SK-N-SH treated with all-trans-retinoic acid at 6 μM for 48 hours (cell line): ENCODE data around the gene THTPA.

Source experiments
- ATAC-seq: fragments of 200-7000 bp; cut with Tn5 transposase; 3 replicates; pipeline ENCODE4 v1.9.1; 2020; ENCODE audit warnings: mild to moderate bottlenecking, moderate library complexity
- ARNTL ChIP-seq: fragments of 450-650 bp; formaldehyde crosslinking; IDR thresholded peaks from 2 replicates; pipeline ENCODE4 v1.5.0; 2020; ENCODE audit warnings: low read depth, mild to moderate bottlenecking, moderate library complexity, borderline replicate concordance
- BACH2 ChIP-seq: fragments of 250-450 bp; sonication (Bioruptor Pico); IDR thresholded peaks from 2 replicates; pipeline ENCODE4 v1.9.0; 2021; ENCODE audit warnings: mild to moderate bottlenecking, borderline replicate concordance
- CREB5 ChIP-seq: fragments of 250-450 bp; sonication (Bioruptor Pico); IDR thresholded peaks from 2 replicates; pipeline ENCODE4 v1.5.1; 2020; ENCODE audit warnings: low read depth, mild to moderate bottlenecking, moderate library complexity
- CSRNP3 ChIP-seq: fragments of 250-450 bp; sonication (Bioruptor Pico); IDR thresholded peaks from 2 replicates; pipeline ENCODE4 v1.5.1; 2021; ENCODE audit warnings: mild to moderate bottlenecking, moderate library complexity
- ESRRG ChIP-seq: fragments of 250-450 bp; sonication (Bioruptor Pico); IDR thresholded peaks from 2 replicates; pipeline ENCODE4 v1.6.1; 2021; ENCODE audit warnings: mild to moderate bottlenecking
- GLIS3 ChIP-seq: fragments of 250-450 bp; sonication (Bioruptor Pico); IDR thresholded peaks from 2 replicates; pipeline ENCODE4 v1.5.0; 2020; ENCODE audit warnings: mild to moderate bottlenecking, moderate library complexity
- ISL1 ChIP-seq: fragments of 250-450 bp; sonication (Bioruptor Pico); IDR thresholded peaks from 2 replicates; pipeline ENCODE4 v2.1.2; 2022; ENCODE audit warnings: mild to moderate bottlenecking, moderate library complexity
- OSR1 ChIP-seq: fragments of 250-450 bp; sonication (Bioruptor Pico); IDR thresholded peaks from 2 replicates; pipeline ENCODE4 v1.8.0; 2022; ENCODE audit warnings: moderate library complexity, mild to moderate bottlenecking, inconsistent platforms
- PATZ1 ChIP-seq: fragments of 250-450 bp; sonication (Bioruptor Pico); IDR thresholded peaks from 2 replicates; pipeline ENCODE4 v1.8.0; 2020; ENCODE audit warnings: mild to moderate bottlenecking, moderate library complexity, borderline replicate concordance
- POU6F1 ChIP-seq: fragments of 250-450 bp; sonication (Bioruptor Pico); IDR thresholded peaks from 2 replicates; pipeline ENCODE4 v1.8.0; 2021; ENCODE audit warnings: low read depth, mild to moderate bottlenecking, moderate library complexity, borderline replicate concordance
- RARB ChIP-seq: fragments of 250-450 bp; sonication (Bioruptor Pico); IDR thresholded peaks from 2 replicates; pipeline ENCODE4 v1.8.0; 2021; ENCODE audit warnings: mild to moderate bottlenecking, moderate library complexity
- TCF4 ChIP-seq: fragments of 250-450 bp; sonication (Bioruptor Pico); IDR thresholded peaks from 2 replicates; pipeline ENCODE4 v1.8.0; 2021; ENCODE audit warnings: mild to moderate bottlenecking, moderate library complexity, borderline replicate concordance
- TOX ChIP-seq: fragments of 250-450 bp; sonication (Bioruptor Pico); IDR thresholded peaks from 2 replicates; pipeline ENCODE4 v1.8.0; 2021; ENCODE audit warnings: mild to moderate bottlenecking, moderate library complexity, borderline replicate concordance
- TSHZ2 ChIP-seq: fragments of 250-450 bp; sonication (Bioruptor Pico); IDR thresholded peaks from 2 replicates; pipeline ENCODE4 v1.5.0; 2020; ENCODE audit warnings: mild to moderate bottlenecking, moderate library complexity
- ZC3H10 ChIP-seq: fragments of 250-450 bp; sonication (Bioruptor Pico); IDR thresholded peaks from 2 replicates; pipeline ENCODE4 v1.5.1; 2021; ENCODE audit warnings: mild to moderate bottlenecking, moderate library complexity
- ZFP3 ChIP-seq: fragments of 250-450 bp; sonication (Bioruptor Pico); IDR thresholded peaks from 2 replicates; pipeline ENCODE4 v1.5.0; 2020; ENCODE audit warnings: mild to moderate bottlenecking, moderate library complexity
- ZFP30 ChIP-seq: fragments of 450-650 bp; formaldehyde crosslinking; IDR thresholded peaks from 2 replicates; pipeline ENCODE4 v1.5.0; 2022; ENCODE audit warnings: mild to moderate bottlenecking, moderate library complexity
- ZNF70 ChIP-seq: fragments of 450-650 bp; formaldehyde crosslinking; IDR thresholded peaks from 2 replicates; pipeline ENCODE4 v1.5.0; 2020; ENCODE audit warnings: mild to moderate bottlenecking, moderate library complexity
- ZNF8 ChIP-seq: fragments of 450-650 bp; formaldehyde crosslinking; IDR thresholded peaks from 2 replicates; pipeline ENCODE4 v1.5.0; 2020; ENCODE audit warnings: mild to moderate bottlenecking, moderate library complexity

THTPA gene

GRCh38 chr14:23523229-23524016 lies 32.6 kb upstream of the THTPA start (continued):
- TF ChIP-seq TSHZ2 (CRISPR knock-in tag) (no peak), ARNTL (no peak), ZFP30 (CRISPR knock-in tag) (no peak)
- TF ChIP-seq, all 23 proteins: peak for 0

- TF ChIP-seq OSR1 (CRISPR knock-in tag) = no peak
- TF ChIP-seq RARB (CRISPR knock-in tag) = no peak
- TF ChIP-seq TSHZ2 (CRISPR knock-in tag) = no peak
- no peak for TF ChIP-seq TCF4 (CRISPR knock-in tag)
- no peak for TF ChIP-seq BACH2
- TF ChIP-seq ISL1 (CRISPR knock-in tag) = no peak
- TF ChIP-seq ZFP3 (CRISPR knock-in tag) = no peak
- no peak for TF ChIP-seq ZNF70
- no peak for TF ChIP-seq GLIS3
- TF ChIP-seq ESRRG (CRISPR knock-in tag) = no peak
- no peak for TF ChIP-seq ZFP30 (CRISPR knock-in tag)
- TF ChIP-seq CREB5 (CRISPR knock-in tag) = no peak
- TF ChIP-seq PATZ1 (CRISPR knock-in tag) = no peak
- ATAC-seq = no peak
These were observed 31.1 kb upstream of the THTPA start for GRCh38 chr14:23524954-23525353.

- ATAC-seq = no peak
- TF ChIP-seq ZFP30 (CRISPR knock-in tag) (no peak), BACH2 (no peak), ARNTL (no peak), TOX (no peak), ZNF8 (CRISPR knock-in tag) (no peak), ZC3H10 (CRISPR knock-in tag) (no peak), CSRNP3 (CRISPR knock-in tag) (no peak), ZFP3 (CRISPR knock-in tag) (no peak), POU6F1 (CRISPR knock-in tag) (no peak)
These were observed 30.5 kb upstream of the THTPA start for GRCh38 chr14:23525611-23526010.
